NCI-H2107 (cell line): ENCODE measurements around the gene ATP8B3.

ENCODE experiments used
- DNase-seq: peaks from one replicate; lab custom pipeline; 2025; lab: John Stamatoyannopoulos, UW

The ATP8B3 gene

DNA sequence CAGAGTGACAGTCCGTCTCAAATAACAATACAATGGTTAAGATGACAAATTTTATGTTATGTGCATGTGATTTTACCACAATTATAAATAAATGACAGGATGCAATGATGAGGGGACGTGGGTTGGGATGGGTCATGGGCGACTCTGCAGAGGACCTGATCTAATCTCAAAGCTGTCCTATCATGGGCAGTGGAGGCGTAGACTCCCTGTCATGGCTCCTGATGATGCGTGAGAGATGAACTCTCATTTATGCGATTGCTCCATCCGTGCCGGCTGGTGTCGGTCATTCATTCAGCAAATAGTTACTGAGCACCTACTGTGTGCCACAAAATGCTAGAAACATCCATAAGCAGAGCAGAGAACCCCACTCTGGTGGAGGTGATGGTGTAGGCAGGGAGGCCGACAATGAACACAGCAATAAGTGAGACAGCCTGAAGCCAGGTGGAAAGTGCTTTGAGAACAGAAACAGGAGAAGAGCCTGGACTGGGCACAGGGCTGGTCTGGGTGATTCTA is 37.9 kb upstream of the ATP8B3 start:
- DNase-seq: no peak

DNA sequence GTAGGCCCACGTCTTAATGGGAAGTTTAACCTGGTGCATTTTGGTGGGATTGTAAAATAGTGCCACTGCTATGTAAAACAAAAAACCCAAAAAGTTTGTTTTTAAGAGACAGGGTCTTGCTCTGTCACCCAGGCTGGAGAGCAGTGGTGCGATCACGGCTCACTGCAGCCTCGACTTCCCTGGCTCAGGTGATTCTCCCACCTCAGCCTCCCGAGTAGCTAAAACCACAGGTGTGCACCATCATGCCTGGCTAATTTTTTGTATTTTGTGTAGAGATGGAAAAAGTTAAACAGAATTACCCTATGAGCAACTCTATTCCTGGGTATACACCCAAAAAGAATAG is 37.0 kb upstream of the ATP8B3 start:
- no peak for DNase-seq

DNA sequence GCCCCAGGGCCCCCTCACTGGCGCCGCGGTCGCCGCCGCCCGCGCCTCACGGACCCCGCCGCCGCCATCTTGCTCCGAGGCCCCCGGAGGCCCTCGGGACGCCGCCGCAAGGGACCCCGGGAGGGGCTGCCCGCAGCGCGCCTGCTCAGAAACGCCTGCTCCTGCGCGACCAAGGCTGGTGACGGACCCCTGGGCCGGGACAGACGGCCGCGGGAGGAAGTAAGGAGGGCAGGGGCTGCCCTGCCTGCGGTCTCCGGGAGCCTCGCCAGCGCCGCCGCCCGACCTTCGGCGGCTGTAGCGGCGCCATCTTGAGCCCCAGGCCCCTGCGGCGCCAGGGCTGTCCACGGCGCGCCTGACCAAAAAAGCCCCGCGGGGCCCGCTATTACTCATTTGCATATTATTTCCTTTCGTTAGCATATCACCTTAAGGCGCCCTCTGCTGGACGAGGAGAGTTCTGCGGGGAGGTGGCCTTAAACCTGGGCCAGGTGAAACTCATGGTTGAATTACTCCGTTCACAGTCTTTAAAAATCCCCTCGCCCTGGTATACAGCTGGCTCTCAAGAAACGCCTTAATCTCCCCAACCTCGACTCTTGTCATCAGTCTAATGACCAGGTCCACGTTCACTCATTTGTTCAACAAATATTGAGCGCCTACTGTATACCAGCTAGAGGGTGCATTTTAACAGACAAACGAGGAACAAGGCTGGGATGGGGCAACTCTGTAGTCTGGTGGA is 36.5 kb upstream of the ATP8B3 start, which contains the start of gene REXO1:
Gene REXO1, minus strand, starts transcription at position 85 of the 733 bp plus-strand sequence. CDS start 125 bp downstream, outside the sequence.
- DNase-seq: peak; percentile 86

DNA sequence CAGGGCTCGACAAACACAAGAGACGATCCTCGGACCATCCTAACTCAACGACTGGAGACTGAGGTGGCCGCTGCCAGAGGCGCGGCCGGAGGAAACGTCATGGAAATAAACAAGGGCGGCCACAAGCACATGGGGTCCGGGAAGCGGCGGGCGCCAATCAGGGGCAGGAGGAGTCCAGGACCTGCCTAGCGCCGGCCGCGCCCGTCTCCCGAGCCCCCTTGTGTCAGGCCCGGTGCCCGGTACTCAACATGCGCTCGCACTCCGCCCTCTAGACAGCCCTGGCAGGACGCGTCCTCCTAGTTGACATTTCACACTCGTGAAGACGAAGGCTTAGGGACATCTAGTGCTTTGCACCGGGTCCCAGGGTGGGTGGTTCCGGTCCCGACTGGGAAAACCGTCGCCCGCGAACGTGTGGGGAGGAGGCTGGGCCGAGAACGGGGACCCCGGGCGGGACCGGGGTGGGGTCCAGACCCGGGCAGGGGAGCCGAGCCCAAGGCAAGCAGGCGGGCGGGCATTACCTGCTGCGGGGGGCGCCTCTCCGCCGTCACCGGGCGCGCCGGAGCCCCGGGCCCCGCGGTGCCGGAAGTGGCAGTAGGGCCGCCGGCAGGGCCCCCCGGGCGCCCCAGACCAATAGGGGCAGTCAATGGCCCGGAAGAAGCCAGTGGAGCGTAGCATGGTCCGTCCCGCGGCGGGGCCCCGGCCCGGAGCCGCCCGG is 35.8 kb upstream of the ATP8B3 start:
- no peak for DNase-seq

DNA sequence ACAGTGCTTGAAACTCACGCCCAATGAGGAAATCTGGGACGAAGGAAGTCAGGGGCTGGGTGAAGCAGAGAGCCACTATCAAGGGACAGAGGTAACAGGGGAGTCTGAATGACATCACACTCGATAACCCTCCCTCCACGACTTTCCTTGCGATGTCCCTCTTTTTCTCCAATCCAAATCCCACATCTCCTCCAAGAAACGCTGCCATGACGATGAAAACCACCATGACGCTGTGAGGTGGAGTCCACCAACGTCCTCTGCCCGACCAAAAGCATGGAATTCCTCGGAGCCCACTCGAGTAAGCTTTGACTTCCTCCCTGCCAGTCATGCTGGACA is 35.2 kb upstream of the ATP8B3 start:
- DNase-seq: no peak

DNA sequence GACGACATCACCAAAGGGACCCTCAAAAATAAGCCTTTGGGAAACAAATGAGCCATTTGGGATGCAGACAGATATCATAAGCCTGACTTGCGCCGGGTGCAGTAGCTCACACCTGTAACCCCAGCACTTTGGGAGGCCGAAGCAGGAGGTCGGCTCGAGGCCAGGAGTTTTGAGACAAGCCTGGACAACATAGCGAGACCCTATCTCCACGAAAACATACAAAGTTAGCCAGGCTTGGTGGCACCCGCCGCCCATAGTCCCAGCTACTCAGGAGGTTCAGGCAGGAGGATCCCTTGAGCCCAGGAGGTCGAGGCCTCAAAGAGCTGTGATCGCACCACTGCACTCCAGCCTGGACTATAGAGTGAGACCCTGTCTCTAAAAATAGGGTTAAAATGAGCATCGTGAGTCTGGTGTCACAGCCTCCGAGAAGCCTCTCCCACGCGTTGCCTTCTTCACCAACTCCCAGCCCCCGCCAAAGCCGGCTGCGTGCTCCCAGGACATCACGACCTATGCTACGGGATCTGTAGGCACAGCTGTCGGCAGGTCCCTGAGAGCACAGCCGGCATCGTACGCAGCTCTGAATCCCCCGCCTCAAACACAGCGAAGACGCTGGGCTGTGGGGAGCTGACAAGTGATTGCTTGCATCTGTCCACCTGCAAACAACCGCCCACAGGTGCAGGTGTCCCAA is 34.6 kb upstream of the ATP8B3 start:
- no peak for DNase-seq

DNA sequence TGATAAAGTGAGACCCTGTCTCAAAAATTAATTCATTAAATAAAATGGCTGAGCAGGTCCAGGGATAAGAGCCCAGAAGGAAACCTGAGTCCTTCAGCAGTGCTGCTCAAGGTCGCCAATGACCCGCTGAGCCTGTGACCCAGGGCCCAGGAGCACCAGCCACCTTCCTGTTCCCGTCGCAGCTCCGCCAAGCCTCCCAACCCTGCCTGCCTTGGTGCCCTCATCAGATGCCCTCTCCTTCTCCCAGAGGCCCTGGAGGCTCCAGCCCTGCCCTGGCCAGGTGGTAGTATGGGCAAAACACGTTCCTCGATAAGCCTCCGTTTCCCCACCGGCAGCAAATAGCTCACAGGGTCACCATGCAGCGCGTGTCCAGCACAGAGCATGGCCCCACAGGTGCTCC is 33.6 kb upstream of the ATP8B3 start:
- DNase-seq: no peak

DNA sequence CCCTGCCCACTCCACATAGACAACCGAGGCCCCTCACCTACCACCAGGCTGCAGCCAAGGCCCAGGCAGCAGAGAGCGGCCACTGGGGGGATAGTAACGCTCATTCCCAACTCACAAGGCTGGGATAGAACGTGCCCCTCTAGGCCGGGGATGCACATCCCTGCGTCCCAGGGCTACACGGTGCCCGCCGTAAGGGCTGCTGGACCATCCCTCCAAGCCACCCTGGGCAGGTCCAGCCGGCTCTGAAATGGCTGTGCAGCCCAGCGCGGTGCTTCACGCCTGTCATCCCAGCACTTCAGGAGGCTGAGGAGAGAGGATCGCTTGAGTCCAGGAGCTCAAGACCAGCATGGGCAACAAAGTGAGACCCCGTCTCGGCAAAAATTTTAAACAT is 33.0 kb upstream of the ATP8B3 start:
- no peak for DNase-seq

DNA sequence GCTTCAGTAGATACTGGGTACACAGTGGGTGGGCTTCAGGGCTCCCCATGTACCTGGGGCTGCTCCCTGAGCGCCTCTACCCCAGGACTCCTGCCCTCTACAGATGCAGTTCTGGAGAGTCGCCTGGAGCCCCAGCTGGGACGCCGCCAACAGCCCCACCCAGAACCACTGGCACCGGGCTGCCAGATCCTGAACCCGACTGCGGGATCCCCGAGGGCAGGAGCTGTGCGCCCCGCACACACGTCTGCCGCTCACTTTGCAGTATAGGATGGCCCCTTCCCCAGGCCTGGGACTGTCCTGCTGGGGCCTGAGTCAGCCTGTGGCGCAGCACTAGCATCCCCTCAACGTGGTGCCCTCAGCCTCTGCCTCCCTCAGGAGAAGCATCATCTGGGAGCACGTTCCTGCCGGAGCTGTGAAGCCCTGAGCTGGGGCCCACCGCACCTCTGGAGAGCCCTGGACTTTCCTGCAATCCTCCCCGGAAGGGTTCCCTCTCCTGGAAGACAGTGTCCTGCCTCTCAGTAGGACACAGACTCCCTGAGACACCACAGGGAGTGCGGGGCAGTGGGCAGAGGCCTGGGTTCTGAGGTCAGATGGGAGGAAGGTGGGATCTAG is 32.5 kb upstream of the ATP8B3 start:
- no peak for DNase-seq

DNA sequence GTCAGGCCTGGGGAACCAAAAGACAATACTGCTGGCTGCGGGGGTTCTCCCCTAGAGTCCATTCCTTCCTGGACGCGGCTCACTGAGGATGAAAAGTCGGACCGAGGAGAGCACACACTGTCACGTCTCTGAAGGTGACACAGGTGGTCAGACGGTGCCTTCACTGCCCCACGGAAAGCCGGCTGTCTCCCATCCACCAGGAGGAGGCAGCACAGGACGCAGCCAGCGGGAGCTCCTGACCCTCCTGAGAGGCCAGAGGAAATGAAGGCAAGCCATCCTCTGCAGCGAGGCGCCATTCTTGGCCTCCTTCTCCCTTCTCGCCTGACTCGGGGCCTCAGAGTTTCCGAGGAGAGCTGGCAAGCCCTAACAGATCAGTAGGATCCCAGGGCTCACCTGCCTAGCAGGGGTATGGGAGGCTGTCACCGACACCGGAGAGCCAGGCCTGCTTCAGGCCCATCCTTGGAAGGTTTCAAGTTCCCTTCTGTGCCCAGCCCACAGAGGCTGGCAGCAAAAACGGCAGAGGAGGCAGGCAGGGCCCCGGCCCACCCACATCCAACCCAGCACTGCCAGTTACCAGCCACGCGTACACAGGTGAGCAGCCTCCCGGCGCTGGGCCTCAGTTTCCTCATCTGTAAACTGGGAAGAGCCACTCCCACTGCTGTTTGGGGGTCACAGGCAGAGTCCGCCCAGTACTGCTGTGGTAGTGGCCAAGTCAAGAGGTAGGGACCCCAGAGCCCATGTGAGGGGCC is 31.7 kb upstream of the ATP8B3 start:
- DNase-seq: no peak

DNA sequence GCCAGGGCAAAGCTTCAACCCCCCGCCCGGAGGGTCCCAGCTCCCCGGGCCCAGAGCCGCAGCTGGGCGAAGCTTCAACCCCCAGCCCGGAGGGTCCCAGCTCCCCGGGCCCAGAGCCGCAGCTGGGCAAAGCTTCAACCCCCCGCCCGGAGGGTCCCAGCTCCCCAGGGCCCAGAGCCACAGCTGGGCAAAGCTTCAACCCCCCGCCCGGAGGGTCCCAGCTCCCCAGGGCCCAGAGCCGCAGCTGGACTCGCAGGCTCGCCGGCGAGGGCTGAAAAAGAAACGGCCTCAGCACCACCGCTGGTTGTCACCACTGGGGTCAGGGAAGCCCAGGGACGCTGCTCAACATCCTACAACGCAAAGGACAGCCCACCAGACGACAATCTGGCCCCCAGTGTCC is 31.0 kb upstream of the ATP8B3 start:
- DNase-seq: no peak

DNA sequence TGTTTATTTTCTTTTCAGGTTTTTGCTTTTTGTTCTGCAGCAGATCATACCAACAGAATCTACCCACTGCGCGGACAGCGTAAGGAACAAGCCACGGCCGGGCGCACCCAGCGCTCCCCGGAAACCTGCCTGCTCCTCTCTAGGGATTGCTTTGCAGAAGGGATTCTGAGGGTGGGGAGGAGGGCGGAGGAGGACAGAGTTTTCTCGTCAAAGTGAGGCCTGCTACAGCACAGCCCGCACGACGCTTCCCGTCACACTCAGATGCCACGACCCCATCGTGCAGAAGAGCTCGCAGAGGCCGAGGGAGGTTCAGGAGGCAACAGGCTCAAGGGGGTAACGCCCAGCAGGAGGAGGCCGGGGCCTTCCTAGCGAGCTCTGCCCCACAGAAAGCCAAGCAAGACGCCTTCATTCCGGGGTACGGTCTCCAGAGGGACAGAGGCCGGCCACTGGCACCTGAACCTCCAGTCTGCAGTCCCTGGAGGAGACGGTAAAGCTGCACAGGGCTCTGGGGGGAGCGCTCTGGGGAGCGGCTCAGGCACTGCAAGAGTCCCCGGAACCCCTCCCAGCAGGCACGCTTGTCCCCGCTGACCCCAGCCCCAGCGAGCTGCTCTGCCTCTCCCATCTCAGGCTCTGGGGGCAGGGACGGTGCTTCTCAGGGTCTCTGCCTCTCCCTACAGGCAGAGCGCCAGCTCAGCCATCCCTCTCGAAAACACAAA is 29.3 kb upstream of the ATP8B3 start:
- DNase-seq: no peak

DNA sequence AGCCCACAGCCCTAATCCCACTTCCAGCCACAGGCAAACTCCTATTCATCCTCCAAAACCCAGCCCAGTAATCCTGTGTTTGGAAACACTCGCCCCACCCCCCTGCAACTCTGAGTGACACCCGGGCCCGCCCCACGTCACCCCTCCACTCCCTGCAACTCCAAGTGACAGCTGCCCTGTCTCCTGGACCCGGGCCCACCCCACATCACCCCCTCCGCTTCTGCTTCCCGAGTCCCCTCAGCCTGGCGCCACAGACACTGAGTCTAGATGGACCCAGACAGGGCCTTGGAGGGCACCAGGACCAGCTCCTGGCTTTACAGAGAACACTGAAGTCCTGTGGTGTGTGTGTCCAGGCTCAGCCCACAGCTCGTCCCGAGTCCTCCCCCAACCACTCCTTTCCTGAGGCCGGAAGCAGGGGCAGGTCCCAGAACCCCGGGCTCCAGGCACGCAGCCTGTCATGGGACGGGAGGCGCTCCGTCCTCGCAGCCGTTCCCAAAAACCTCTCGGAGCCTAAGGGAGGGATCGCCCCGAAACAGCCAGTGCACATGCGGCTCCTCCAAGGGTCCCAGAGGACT is 28.6 kb upstream of the ATP8B3 start:
- no peak for DNase-seq

DNA sequence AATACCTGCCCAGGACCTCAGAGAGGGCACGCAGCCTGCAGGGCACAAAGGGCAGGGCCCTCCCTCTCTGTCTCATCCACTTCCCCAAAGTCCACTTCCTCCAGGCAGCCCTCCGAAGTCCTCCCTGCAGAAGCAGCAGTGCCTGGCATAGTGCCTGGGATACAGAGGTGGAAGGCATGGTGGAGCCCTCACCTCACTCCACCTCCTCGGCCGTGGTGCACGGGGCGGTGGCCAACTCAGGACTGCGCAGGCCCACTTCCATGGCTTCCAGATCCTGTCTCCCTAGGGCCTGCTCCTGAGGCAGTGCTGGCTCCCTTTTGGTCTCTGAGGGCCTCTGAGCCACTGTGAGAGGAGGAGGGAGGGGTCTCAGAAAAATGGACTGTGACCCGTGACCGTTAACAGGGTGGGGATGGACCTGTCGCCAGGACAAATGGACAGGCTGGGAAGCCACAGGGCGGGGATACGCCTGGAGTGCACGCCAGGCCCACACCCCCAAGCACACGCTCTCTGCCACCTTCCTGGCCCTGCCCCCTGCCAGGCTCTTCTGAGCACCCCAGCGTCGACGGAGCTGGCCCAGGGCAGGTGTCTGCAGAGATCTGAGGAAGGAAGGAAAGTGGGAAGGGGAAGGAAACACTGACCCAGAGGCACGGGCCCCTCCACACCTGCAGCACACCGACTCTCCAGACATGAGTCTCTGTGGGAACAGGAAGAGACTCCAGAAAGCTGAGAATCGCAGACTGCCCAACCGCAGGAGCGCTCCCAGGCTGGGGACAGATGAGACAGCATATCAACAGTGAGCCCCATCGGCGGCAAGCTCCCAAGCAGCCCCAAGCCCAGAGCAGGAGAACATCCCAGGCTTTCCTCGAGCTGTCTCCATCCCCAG is 27.8 kb upstream of the ATP8B3 start:
- no peak for DNase-seq

DNA sequence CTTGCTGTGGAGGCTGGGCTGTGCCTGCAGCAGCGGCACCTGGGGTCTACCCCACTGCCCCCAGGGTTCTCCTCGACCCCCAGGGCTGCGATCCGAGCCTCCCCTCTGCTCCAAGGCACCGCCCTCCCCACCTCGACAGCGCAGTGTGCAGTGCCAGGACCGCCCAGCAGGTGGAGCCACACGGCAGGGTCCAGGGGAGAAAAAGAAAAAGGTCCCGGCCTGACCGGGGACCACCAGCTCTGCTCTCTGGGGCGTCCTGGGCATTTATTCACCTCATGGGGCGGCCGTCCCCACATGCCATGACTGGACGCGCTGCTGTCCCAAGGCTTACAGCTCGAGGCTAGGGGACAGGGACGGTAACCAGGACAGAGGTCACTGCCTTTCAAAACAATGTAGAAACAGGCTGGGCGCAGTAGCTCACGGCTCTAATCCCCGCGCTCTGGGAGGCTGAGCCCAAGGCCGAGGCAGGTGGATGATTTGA is 25.6 kb upstream of the ATP8B3 start:
- DNase-seq: no peak

DNA sequence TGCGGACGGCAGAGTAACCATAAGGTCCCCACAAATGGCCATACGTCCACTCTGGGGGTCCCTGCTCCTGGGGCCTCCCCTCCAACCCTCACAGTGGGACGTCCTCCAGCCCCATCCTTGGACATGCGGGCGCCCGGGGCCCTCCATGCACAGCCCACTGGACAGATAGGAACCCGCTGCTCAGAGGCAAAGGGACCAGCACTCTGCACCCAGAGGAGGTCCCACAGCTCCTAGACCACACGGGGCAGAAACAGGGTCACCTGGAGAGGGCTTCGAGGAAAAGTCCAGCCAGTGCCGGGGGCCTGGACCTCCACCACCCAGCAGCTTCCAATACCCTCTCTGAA is 25.1 kb upstream of the ATP8B3 start:
- no peak for DNase-seq

DNA sequence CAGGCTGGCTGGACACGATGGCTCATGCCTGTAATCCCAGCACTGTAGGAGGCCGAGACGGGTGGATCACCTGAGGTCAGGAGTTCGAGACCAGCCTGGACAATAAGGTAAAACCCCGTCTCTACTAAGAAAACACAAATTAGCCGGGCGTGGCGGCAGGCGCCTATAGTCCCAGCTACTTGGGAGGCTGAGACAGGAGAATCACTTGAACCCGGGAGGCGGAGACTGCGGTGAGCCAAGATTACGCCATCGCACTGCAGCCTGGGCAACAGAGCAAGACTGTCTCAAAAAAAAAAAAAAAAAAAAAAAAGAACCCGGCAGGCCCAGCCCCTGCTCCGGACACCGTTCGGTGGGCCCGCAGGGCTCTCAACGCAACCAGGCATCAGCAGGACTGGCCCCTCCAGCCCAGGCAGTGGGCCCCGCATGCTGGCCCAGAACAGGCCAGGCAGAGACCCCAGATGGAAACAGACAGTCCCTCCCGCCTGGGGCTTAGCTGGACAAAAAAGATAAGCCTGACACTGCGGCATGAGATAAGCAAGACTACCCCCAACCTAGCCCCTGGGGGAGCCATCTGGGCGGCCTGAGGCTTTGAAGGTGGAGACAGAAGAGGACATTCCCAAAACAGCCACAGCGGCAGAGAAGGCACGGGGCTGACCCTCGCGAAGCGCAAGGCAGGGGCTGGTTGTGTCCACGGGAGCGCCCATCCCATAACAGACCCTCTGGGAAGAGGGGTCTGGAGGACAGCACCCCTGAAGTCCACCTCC is 24.6 kb upstream of the ATP8B3 start:
- DNase-seq: no peak

DNA sequence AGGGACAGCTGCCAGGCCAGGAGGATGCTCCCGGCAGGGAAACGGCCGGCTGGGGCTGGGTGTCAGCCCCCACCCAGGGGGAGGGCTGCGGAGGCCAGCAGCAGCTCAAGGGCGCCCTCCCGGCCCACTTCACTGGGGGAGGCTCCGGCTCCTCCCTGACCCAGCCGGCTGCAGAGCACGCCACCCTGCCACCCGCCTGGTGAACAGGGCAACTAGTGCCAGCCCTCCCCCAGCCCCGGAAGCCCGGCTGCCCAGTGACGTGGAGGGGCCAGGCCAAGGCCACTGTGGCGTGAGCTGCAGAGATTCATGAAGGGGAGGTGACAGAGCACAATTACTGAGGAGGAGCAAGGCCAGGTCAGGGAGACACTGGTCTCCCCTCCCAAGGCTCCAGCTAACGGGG is 21.5 kb upstream of the ATP8B3 start:
- no peak for DNase-seq

DNA sequence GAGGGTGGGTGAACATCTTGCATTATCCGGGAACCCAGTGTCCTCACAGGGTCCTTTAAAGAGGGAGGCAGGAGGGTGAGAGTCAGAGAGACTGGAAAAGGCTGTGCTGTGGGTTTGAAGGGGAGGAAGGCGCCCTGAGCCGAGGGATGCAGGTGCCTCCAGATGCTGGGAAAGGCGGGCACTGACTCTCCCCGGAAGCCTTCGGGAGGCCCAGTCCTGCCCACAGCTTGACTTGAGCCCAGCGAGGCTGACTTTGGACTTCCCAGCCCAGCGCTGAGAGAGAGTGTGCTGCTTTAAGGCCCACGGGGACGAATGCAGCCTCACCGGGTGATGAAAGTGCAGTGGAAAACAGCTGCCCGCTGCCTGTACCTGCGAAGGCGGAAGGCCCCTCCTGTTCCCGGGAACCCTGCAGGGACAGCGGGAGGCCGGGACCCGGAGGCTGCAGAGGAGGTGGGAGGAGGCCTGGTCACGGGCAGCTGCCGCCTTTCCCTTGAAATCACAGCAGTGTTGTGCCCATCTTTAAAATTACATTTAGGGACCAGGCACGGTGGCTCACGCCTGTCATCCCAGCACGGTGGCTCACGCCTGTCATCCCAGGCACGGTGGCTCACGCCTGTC is 20.1 kb upstream of the ATP8B3 start:
- DNase-seq: no peak
